ENCODE results near the gene TSPAN7. TPM values are rescaled to one million over a fixed set of nuclear protein-coding genes. Genes with fewer than 3 reads are reported as not detected.

TSPAN7 gene
- total RNA-seq, 1 donor from 2014 or later, result 0.34 TPM

DNA sequence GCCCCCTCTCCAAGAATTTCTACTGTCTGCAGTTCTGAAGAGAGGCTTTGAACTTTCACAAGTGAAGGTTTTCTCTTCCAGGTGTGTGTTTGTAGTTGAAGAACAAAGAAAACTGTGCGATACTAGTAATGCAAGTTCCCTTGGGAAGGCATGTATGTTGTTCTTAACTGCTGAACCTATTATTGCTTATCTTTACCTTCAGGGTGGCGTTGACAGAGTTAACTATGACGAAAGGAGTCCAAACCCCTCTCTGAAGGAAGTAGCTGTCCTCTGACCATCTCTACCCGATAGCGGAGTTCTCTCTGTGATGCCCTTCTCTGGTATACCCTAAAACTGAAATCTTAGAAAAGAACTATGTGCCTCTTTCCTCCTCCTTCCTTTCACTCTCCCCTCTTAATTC lies 79.9 kb downstream of the TSPAN7 start:
- intact Hi-C loops (cut with micrococcal nuclease), result no loop called here

DNA sequence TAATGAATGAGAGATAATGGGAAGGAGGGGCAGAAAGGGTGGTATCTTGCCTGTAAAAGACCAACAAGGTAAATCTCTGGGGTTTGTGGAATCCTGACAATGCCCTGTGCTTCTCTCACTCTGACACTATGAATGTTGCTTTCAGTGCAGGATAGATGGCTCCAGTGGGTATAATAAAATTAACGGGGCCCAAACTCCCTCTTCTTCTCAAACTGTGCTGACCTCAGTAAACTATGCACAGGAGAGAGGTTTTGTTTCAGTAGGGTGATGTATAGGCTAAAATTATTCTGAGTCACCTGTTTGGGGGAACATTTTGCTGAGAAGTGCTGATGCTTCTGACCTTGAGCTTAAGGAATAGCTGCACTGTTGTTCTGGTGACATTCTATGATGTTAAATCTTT lies 82.6 kb downstream of the TSPAN7 start:
- intact Hi-C loops (cut with micrococcal nuclease), result no loop called here

- intact Hi-C loops (cut with micrococcal nuclease), result no loop called here
Observed at GRCh38 chrX:38646129-38646528, 84.8 kb downstream of the TSPAN7 start.

GRCh38 chrX:38649221-38649620 lies 87.9 kb downstream of the TSPAN7 start:
- intact Hi-C loops (cut with micrococcal nuclease), result no loop called here

GRCh38 chrX:38649674-38650647 lies 88.6 kb downstream of the TSPAN7 start:
- intact Hi-C loops (cut with micrococcal nuclease), result no loop called here

DNA sequence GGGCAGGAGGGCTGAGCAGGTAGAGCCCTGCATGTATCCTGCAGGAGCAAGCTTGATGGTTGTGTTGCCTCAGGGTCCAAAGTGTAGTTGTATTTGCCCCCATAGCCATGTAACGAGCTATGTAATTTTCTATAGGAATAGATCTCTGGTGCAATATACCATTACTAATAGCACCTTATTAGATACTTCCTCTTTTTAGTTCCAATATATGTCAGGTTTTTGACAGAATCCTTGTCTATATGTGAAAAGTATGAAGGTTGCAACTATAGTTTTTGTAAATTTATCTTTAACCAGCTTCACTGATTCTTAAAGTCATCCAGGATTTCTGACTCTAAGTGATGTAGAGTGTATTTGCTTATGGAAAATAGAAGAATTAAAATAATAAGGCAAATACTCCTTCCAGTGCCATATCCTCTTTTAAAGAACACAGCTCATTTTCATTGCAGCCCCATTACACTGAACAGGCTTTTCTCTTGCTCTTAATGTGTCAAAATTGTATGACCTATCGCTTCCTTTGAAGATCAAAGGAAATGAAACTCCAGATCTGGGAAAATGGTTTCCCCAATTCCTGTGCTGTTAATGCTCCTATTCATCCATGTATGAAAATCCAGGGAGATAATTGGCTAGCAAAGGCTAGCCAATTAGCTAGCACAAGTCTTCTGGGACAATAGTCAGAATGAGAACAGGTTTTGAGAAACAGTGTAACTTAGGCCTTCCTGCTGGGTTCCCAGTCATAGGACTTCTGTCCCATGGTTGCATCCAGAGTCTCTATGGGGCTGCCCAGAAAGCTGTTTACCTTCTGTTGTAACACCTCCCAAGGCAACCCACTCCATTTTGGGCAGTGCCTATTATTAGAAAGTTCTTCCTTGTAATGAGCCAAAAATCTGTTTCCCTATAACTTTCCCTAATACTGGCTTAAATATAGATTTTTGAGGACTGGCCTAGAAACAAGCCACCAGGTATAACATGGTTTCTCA lies 90.6 kb downstream of the TSPAN7 start:
- intact Hi-C loops (cut with micrococcal nuclease), result no loop called here

DNA sequence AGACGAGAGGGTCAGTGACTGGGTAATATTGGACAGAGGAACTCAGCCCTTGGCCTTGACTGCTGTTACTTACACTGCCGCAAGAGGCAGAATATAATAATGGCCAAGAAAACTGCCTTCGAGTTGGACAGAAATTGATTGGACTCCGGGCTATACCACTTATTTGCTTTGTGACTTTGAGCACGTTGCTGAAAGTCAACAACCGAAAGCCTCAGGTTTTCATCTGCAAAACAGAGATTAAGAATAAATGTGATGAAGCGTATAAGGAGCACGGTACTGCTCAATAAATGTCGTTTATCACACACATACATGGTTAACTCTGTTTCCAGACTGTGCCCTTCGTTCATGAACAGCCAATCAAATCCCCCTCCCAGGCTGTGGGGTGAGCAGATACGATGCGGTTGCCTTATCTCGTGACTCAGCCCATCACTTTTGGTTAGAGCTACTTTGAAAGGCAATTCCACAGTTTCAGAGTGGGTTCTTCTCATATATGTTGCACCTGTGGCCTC lies 91.6 kb downstream of the TSPAN7 start:
- intact Hi-C loops (cut with micrococcal nuclease), result no loop called here

DNA sequence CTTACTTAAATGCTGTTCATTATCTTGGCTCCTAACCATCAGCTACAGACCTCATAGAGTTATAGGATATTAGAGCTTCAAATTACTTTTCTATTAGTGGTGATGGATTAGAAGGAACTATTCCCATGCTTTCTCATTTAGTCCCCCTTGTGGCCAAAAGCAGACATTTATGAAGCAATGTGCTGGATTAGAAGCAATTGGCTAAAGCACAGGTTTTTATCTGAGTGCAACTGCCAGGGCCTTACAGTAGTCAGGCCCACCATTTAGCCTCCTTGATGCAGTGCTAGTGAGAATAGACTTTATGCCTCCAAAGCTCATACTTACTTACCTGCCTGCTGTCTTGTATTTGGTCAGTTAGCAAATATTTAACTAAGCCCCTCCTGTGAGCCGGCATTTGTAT lies 93.0 kb downstream of the TSPAN7 start:
- intact Hi-C loops (cut with micrococcal nuclease), result no loop called here

DNA sequence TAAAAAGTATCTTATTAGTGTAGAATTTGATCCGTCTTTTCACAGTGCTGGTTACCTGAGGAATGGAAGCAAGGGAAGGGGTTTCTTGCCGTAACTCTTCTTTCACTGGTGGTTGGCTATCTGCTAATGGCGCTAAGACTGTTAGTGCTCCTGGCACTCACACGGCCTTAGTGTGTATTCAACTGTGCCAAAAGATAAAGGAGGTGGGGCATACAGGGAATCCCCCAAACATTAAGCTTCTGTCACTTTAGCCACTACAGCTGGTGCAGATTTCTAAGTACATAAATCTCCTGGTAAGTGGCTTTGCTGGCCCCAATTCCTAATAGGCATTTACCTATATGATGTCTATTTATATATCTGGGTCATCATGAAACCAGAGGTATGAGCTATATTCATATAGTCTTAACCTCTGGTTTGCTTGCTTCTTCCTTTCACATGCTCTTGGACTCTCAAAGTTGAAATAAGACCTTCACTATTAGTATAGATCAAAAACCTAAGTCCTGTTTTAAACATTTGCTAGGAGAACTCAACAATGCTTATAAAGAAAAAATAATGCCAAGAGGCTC lies 95.1 kb downstream of the TSPAN7 start:
- intact Hi-C loops (cut with micrococcal nuclease), result no loop called here

- intact Hi-C loops (cut with micrococcal nuclease), result no loop called here
Observed at GRCh38 chrX:38657562-38657961, 96.2 kb downstream of the TSPAN7 start.

- intact Hi-C loops (cut with micrococcal nuclease), result no loop called here
Observed at GRCh38 chrX:38660395-38661102, 99.2 kb downstream of the TSPAN7 start.

GRCh38 chrX:38661103-38661441 lies 99.7 kb downstream of the TSPAN7 start:
- intact Hi-C loops (cut with micrococcal nuclease), result no loop called here

GRCh38 chrX:38661561-38661960 lies 100.2 kb downstream of the TSPAN7 start:
- intact Hi-C loops (cut with micrococcal nuclease), result no loop called here

DNA sequence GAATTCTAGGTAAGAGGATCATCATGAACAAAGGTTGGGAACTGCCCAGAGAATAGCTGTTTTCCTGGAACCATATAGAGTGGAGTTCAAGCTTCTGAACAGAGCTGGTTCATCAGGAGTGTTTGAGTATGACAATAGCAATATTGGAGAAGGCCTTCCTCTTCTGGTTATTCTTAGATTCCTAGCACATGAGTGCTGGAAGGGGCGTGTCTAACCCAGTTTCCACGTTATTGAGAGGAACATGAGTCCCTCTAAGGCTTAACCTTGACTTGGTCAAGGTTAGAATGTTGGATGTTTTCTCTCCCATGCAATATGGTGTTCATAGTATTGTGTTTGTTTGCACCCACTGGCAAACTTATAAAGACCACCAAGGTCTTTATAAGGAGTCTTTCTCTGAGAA lies 101.3 kb downstream of the TSPAN7 start:
- intact Hi-C loops (cut with micrococcal nuclease), result no loop called here

GRCh38 chrX:38664285-38664684 lies 102.9 kb downstream of the TSPAN7 start:
- intact Hi-C loops (cut with micrococcal nuclease), result loop anchor here (1.0 to 2.0 kb wide), 3 partner anchors 90 to 485 kb away; no protein-coding TSS in a partner anchor

DNA sequence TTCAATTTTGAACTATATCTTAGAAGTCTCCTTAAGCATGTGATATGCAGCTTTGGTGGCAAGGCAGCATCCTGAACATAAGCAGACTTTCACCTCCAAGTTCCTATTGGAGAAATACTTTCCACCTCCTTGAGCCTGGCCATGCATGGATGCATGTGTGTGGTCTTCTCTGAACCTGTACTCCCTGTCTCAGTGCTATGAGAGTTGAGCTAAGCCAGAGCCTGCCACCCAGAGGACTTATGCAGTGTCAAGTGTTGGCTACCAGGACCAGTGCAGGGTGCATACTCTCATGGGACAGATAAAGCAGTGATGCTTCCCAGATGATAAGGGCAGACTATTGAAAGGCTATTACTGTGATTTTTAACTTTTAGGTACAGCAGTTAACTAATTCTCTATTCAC lies 105.6 kb downstream of the TSPAN7 start:
- intact Hi-C loops (cut with micrococcal nuclease), result no loop called here

- intact Hi-C loops (cut with micrococcal nuclease), result no loop called here
Observed at GRCh38 chrX:38668771-38669170, 107.4 kb downstream of the TSPAN7 start.

DNA sequence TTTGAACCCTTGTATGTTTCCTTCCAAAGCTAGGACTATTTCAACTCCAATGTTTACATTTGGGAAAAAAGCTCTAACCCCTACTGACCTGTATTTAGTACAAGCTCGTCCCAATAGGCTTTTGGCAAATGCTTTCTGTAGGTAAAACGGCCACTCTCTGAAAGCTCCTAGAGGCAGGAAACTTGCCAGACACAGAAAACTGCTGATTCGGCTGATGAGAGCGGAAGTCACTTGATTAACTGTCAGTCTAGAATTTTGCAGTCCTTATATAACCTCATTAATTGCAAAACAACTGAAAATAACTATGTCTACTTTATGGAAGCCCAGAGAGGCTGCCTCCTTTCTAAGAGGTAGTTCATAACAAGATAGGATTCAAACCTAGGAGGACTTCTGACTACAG lies 108.1 kb downstream of the TSPAN7 start:
- intact Hi-C loops (cut with micrococcal nuclease), result no loop called here

DNA sequence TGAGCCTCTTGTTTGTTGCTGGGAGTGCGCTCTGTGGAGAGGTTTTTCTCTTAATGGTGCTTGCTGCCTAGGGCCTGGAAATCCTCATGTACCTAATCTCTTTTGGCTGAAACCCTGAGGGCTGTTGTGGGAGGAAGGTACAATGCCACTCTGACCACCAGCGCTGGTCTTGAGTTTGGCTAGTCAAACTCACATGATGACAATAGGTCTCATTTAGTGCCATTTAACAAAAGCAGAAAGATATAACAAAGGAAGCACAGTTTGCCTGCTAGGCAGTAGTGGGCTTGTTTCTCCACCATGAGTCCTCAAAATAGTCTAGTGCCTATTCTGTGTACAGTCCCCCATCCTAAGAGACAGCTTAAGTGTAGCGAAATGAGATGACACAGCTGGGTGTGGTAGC lies 111.3 kb downstream of the TSPAN7 start:
- intact Hi-C loops (cut with micrococcal nuclease), result no loop called here

GRCh38 chrX:38675856-38676255 lies 114.5 kb downstream of the TSPAN7 start:
- intact Hi-C loops (cut with micrococcal nuclease), result no loop called here

DNA sequence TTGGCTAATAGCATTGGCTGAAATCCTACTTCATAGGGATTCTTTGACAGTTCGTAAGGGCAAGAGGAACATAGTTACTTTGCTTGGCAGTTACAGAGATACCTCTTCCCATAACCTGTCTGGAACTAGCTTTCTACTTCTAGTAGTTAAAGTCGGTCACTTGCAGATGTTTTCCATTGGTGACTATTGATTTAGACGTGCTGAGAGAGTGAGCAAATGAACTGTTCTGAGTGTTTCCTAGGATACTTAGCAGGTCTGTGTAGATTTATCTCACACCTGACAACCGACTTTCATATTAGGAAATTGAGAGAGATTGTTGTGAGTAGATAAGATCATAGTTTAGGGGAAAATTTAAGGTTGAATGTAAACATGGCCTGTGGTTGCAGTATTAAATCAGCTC lies 116.8 kb downstream of the TSPAN7 start:
- intact Hi-C loops (cut with micrococcal nuclease), result no loop called here
